ENCODE results near the gene KAZN.

KAZN gene

GRCh38 chr1:14974361-14974760, 375.9 kb downstream of the KAZN start:
- ATAC-seq, result no peak
- TF ChIP-seq TSHZ2 (CRISPR knock-in tag; IDR thresholded peaks at IDR 0.05), result no peak
- no peak for TF ChIP-seq POU6F1 (CRISPR knock-in tag; IDR thresholded peaks at IDR 0.05; ENCODE audit: borderline replicate concordance, low read depth)
- TF ChIP-seq TCF4 (CRISPR knock-in tag; IDR thresholded peaks at IDR 0.05; ENCODE audit: borderline replicate concordance), result no peak

- no peak for ATAC-seq
- TF ChIP-seq PATZ1 (CRISPR knock-in tag; IDR thresholded peaks at IDR 0.05; ENCODE audit: borderline replicate concordance) (no peak), RARB (CRISPR knock-in tag; IDR thresholded peaks at IDR 0.05) (no peak), TCF4 (CRISPR knock-in tag; IDR thresholded peaks at IDR 0.05; ENCODE audit: borderline replicate concordance) (no peak), ARNTL (CRISPR knock-in tag; IDR thresholded peaks at IDR 0.05; ENCODE audit: borderline replicate concordance, low read depth) (no peak), BACH2 (CRISPR knock-in tag; IDR thresholded peaks at IDR 0.05; ENCODE audit: borderline replicate concordance) (no peak), ZNF70 (CRISPR knock-in tag; IDR thresholded peaks at IDR 0.05) (no peak), TSHZ2 (CRISPR knock-in tag; IDR thresholded peaks at IDR 0.05) (no peak), OSR1 (CRISPR knock-in tag; IDR thresholded peaks at IDR 0.05) (no peak), TOX (CRISPR knock-in tag; IDR thresholded peaks at IDR 0.05; ENCODE audit: borderline replicate concordance) (no peak), ZNF8 (CRISPR knock-in tag; IDR thresholded peaks at IDR 0.05) (no peak), ZFP3 (CRISPR knock-in tag; IDR thresholded peaks at IDR 0.05) (no peak), POU6F1 (CRISPR knock-in tag; IDR thresholded peaks at IDR 0.05; ENCODE audit: borderline replicate concordance, low read depth) (no peak), ZFP30 (CRISPR knock-in tag; IDR thresholded peaks at IDR 0.05) (no peak), CREB5 (CRISPR knock-in tag; IDR thresholded peaks at IDR 0.05; ENCODE audit: low read depth) (no peak), ISL1 (CRISPR knock-in tag; IDR thresholded peaks at IDR 0.05) (no peak), PPARA (CRISPR knock-in tag; IDR thresholded peaks at IDR 0.05; ENCODE audit: borderline replicate concordance) (no peak), ZNF565 (CRISPR knock-in tag; conservative IDR thresholded peaks at IDR 0.05; ENCODE audit: low read depth) (no peak), CSRNP3 (CRISPR knock-in tag; IDR thresholded peaks at IDR 0.05) (no peak)
These were observed 376.6 kb downstream of the KAZN start for GRCh38 chr1:14975119-14975518.
